H1 (cell line): Measurements from ENCODE around the gene PI4KA. TPM values are rescaled to one million over a fixed set of nuclear protein-coding genes. Genes with fewer than 3 reads are reported as not detected.
"Not testable (repeated sequence)": the region's sequence is repeated elsewhere in the genome, so short reads cannot be mapped to it uniquely, and the experiment has no call there.

ENCODE experiments used
- CTCF ChIA-PET: fragments of 300-600 bp; sonication (Branson Sonifier 250); formaldehyde crosslinking; loops from one replicate; lab custom pipeline; 2021; ENCODE audit not compliant: partially characterized antibody; lab: Charles Lee
- POLR2A ChIA-PET: fragments of 300-600 bp; sonication (Branson Sonifier 250); formaldehyde crosslinking; loops from one replicate; lab custom pipeline; 2021; ENCODE audit warnings: inconsistent platforms; ENCODE audit not compliant: partially characterized antibody; lab: Charles Lee
- DNase-seq, 2 experiments: peaks; one replicate each; pipeline versions ENCODE4 v3.0.0 to v3.0.0-alpha.2; 2010 to 2022; ENCODE audit warnings: low spot score in 2 of 2, low read depth in 1 of 2, mixed read lengths in 1 of 2
- FAIRE-seq: peaks from 2 replicates; lab custom pipeline; 2011; peaks lifted over from hg19 to GRCh38; lab: Jason Lieb, UNC
- H2AFZ ChIP-seq: 2 replicates; pipeline ENCODE4 v1.8.1; 2012; ENCODE audit warnings: low read length, inconsistent platforms
- H2AK5ac ChIP-seq: 2 replicates; pipeline ENCODE4 v1.6.1; 2013; ENCODE audit warnings: low read depth, low read length
- H2BK120ac ChIP-seq: replicated peaks from 2 replicates; pipeline ENCODE3; 2013; ENCODE audit warnings: low read depth, low read length, inconsistent platforms
- H2BK12ac ChIP-seq: 2 replicates; pipeline ENCODE4 v1.6.1; 2013; ENCODE audit warnings: low read depth, low read length
- H2BK15ac ChIP-seq: 2 replicates; pipeline ENCODE4 v1.6.1; 2013; ENCODE audit warnings: low read length
- H2BK20ac ChIP-seq: 2 replicates; pipeline ENCODE4 v1.6.1; 2013; ENCODE audit warnings: low read length
- H2BK5ac ChIP-seq: 2 replicates; pipeline ENCODE4 v1.6.1; 2013; ENCODE audit warnings: low read depth, low read length
- H3K14ac ChIP-seq: 2 replicates; pipeline ENCODE4 v1.6.1; 2013; ENCODE audit warnings: inconsistent platforms; ENCODE audit not compliant: insufficient read length
- H3K18ac ChIP-seq: 2 replicates; pipeline ENCODE4 v1.6.1; 2013; ENCODE audit warnings: low read length; ENCODE audit errors: extremely low read depth
- H3K23ac ChIP-seq: 2 replicates; pipeline ENCODE4 v1.6.1; 2013; ENCODE audit warnings: inconsistent platforms; ENCODE audit not compliant: insufficient read length
- H3K23me2 ChIP-seq: 2 replicates; pipeline ENCODE4 v1.6.1; 2013; ENCODE audit warnings: low read depth, low read length
- H3K27ac ChIP-seq: 2 replicates; pipeline ENCODE4 v1.6.1; 2011; ENCODE audit warnings: low read depth, low read length, inconsistent platforms
- H3K27me3 ChIP-seq, 4 experiments: replicated peaks in 1 of 4; 1 replicate in 1 of 4; 2 replicates in 3 of 4; pipeline versions ENCODE4 v1.6.1 to v1.8.1; 2011 to 2013; ENCODE audit warnings: low read length in 3 of 4, mild to moderate bottlenecking in 3 of 4, inconsistent platforms in 2 of 4, mixed read lengths in 2 of 4, moderate library complexity in 1 of 4; ENCODE audit not compliant: control insufficient read depth in 3 of 4, insufficient read depth in 3 of 4; ENCODE audit errors: extremely low read depth in 1 of 4
- H3K36me3 ChIP-seq, 4 experiments: 2 replicates each; pipeline versions ENCODE4 v1.6.1 to v1.8.1; 2011 to 2013; ENCODE audit warnings: mild to moderate bottlenecking in 4 of 4, low read length in 3 of 4, moderate library complexity in 2 of 4, control low read depth in 1 of 4, inconsistent platforms in 1 of 4; ENCODE audit not compliant: insufficient read depth in 4 of 4, control insufficient read depth in 2 of 4
- H3K4ac ChIP-seq: replicated peaks from 2 replicates; pipeline ENCODE3; 2013; ENCODE audit warnings: low read length, low read depth, mixed read lengths, inconsistent platforms; ENCODE audit not compliant: insufficient read length
- H3K4me1 ChIP-seq, 4 experiments: replicated peaks in 1 of 4; 1 replicate in 1 of 4; 2 replicates in 3 of 4; pipeline versions ENCODE4 v1.6.1 to v1.8.1; 2011 to 2013; ENCODE audit warnings: low read length in 3 of 4, inconsistent platforms in 2 of 4, mixed read lengths in 1 of 4; ENCODE audit not compliant: insufficient read depth in 4 of 4, control insufficient read depth in 3 of 4
- H3K4me2 ChIP-seq, 2 experiments: 2 replicates each; pipeline versions ENCODE4 v1.6.1 to v1.8.1; 2011 to 2013; ENCODE audit warnings: low read depth in 2 of 2, low read length in 2 of 2, control low read depth in 1 of 2, inconsistent platforms in 1 of 2, mild to moderate bottlenecking in 1 of 2; ENCODE audit not compliant: insufficient read depth in 1 of 2
- H3K4me3 ChIP-seq, 4 experiments: fragments of 200-600, 300-600 bp in 1 of 4; sonication (generic), shearing (Covaris generic), sonication (Bioruptor Twin) in 1 of 4; 2 replicates each; pipeline versions ENCODE4 v1.5.1 to v1.8.1; 2011 to 2016; ENCODE audit warnings: low read length in 4 of 4, low read depth in 3 of 4, control low read depth in 2 of 4, inconsistent platforms in 2 of 4, mild to moderate bottlenecking in 2 of 4, mixed read lengths in 1 of 4, moderate library complexity in 1 of 4; ENCODE audit not compliant: insufficient read depth in 2 of 4; ENCODE audit errors: extremely low read depth in 1 of 4
- H3K56ac ChIP-seq: replicated peaks from 2 replicates; pipeline ENCODE3; 2013; ENCODE audit warnings: low read depth, mild to moderate bottlenecking, mixed read lengths, low read length, inconsistent platforms; ENCODE audit not compliant: insufficient read length
- H3K79me1 ChIP-seq: 2 replicates; pipeline ENCODE4 v1.6.1; 2013; ENCODE audit warnings: low read depth, low read length, control low read depth
- H3K79me2 ChIP-seq, 2 experiments: 2 replicates each; pipeline versions ENCODE4 v1.6.1 to v1.8.1; 2012 to 2013; ENCODE audit warnings: low read length in 2 of 2, mild to moderate bottlenecking in 2 of 2, inconsistent platforms in 1 of 2; ENCODE audit not compliant: insufficient read depth in 2 of 2, control insufficient read depth in 1 of 2
- H3K9ac ChIP-seq, 4 experiments: replicated peaks in 1 of 4; 1 replicate in 1 of 4; 2 replicates in 3 of 4; pipeline versions ENCODE4 v1.6.1 to v1.8.1; 2011 to 2013; ENCODE audit warnings: low read depth in 3 of 4, low read length in 3 of 4, control low read depth in 2 of 4, mild to moderate bottlenecking in 2 of 4, moderate library complexity in 2 of 4, inconsistent platforms in 1 of 4; ENCODE audit errors: extremely low read depth in 1 of 4
- H3K9me3 ChIP-seq, 2 experiments: 2 replicates each; pipeline versions ENCODE4 v1.6.1 to v1.8.1; 2012 to 2013; ENCODE audit warnings: mild to moderate bottlenecking in 2 of 2, moderate library complexity in 2 of 2, control low read depth in 1 of 2, inconsistent platforms in 1 of 2, low read depth in 1 of 2, low read length in 1 of 2, mixed read lengths in 1 of 2; ENCODE audit not compliant: insufficient read depth in 2 of 2
- H4K20me1 ChIP-seq, 2 experiments: replicated peaks in 1 of 2; 2 replicates each; pipeline versions ENCODE3 to v1.8.1; 2011 to 2013; ENCODE audit warnings: inconsistent platforms in 2 of 2, low read length in 2 of 2, mild to moderate bottlenecking in 1 of 2; ENCODE audit not compliant: insufficient read depth in 2 of 2, control insufficient read depth in 1 of 2
- H4K5ac ChIP-seq: 2 replicates; pipeline ENCODE4 v1.6.1; 2013; ENCODE audit warnings: low read length, low read depth, mixed read lengths, inconsistent platforms; ENCODE audit not compliant: insufficient read length
- H4K8ac ChIP-seq: 2 replicates; pipeline ENCODE4 v1.8.0; 2013; ENCODE audit warnings: mild to moderate bottlenecking, moderate library complexity, low read length, inconsistent platforms; ENCODE audit not compliant: insufficient read depth; ENCODE audit errors: extremely low read depth
- H4K91ac ChIP-seq: replicated peaks from 2 replicates; pipeline ENCODE3; 2013; ENCODE audit warnings: low read length, mixed read lengths, inconsistent platforms; ENCODE audit not compliant: insufficient read length
- E2F6 ChIP-seq: IDR thresholded peaks from 2 replicates; pipeline ENCODE4 v1.6.1; 2012; ENCODE audit warnings: inconsistent platforms
- KDM4A ChIP-seq: IDR thresholded peaks from one replicate; pipeline ENCODE4 v1.7.1; 2012; ENCODE audit warnings: low read depth, mild to moderate bottlenecking, moderate library complexity, low read length, inconsistent platforms; ENCODE audit not compliant: severe bottlenecking
- PHF8 ChIP-seq: fragments of 200-600 bp; sonication (generic); conservative IDR thresholded peaks from 2 replicates; pipeline ENCODE4 v1.7.1; 2012; ENCODE audit warnings: low read depth, mild to moderate bottlenecking, inconsistent platforms, low read length, moderate library complexity
- TAF1 ChIP-seq: IDR thresholded peaks from 2 replicates; pipeline ENCODE4 v1.6.1; 2011; ENCODE audit warnings: mild to moderate bottlenecking, low read depth, low read length
- TBP ChIP-seq: IDR thresholded peaks from 2 replicates; pipeline ENCODE4 v1.6.1; 2011; ENCODE audit warnings: low read depth, low read length, improper control_type of control experiment
- WGBS, 2 experiments: shearing (Covaris generic) in 1 of 2; methylation state at CpG; one replicate each; pipeline versions ENCODE4 v1.1.6 to v1.1.7; 2013 to 2015; ENCODE audit warnings: low lambda C conversion rate in 2 of 2, mixed read lengths in 2 of 2, inconsistent platforms in 1 of 2, low coverage in 1 of 2, missing lambda C conversion rate in 1 of 2; ENCODE audit not compliant: insufficient replicate concordance in 2 of 2, insufficient coverage in 1 of 2, insufficient read length in 1 of 2; ENCODE audit errors: extremely low coverage in 1 of 2, missing lambda C conversion rate in 1 of 2; 5-methylcytosine and 5-hydroxymethylcytosine counted together
- polyA plus RNA-seq, 7 experiments: library from polyadenylated mRNA; depleted of rRNA in 3 of 7; stranded (reverse) in 5 of 7; unstranded in 2 of 7; fragments of >200 nt in 5 of 7; fragments of 200-250 nt in 2 of 7; gene quantifications; 1 replicate in 5 of 7; 2 replicates in 1 of 7; 4 replicates in 1 of 7; pipeline versions ENCODE4 v1.2.1 to v1.2.3, GENCODE V29; 2011 to 2013; ENCODE audit warnings: missing spikeins in 2 of 7, mixed read lengths in 2 of 7
- total RNA-seq: library from RNA; stranded (reverse); fragmentation: NEBNext Ultra II Directional; extraction: Animal tissue kit (Norgen Biotek cat#: 25700); gene quantifications from 2 replicates; pipeline ENCODE4 v1.2.1, GENCODE V29; 2021

Gene PI4KA
- total and polyA plus RNA-seq, 2 of the 8 experiments (the other 6 are each of a cell fraction or from before 2014, with no cell fraction given), result 22.5 to 37.7 TPM

DNA sequence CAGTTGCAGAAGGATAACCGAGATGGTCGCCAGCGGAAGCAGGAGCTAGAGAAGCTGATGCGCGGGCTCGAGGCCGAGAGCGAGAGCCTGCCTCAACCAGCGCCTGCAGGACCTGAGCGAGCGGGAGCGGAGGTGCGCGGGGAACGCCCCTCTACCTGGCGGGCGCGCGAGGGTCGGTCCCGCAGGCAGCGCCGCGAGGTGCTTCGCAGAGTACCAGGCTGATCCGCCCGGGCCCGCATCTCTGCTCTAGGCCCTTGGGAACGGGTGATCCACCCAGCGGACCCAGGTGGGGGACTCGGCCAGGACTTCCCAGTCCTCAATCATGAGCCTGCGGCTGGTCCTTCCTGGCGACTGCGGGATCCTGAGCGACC, 156.5 kb downstream of the PI4KA start:
- H2BK120ac ChIP-seq, H3K79me1 ChIP-seq, H3K4me1 ChIP-seq, H4K20me1 ChIP-seq, H2BK12ac ChIP-seq, DNase-seq, H4K91ac ChIP-seq, H3K18ac ChIP-seq, FAIRE-seq, CTCF ChIA-PET, H3K27ac ChIP-seq, H2BK20ac ChIP-seq, H3K27me3 ChIP-seq, H3K4ac ChIP-seq, H2BK15ac ChIP-seq, H3K79me2 ChIP-seq, H3K14ac ChIP-seq, H2AK5ac ChIP-seq, H3K9me3 ChIP-seq, H3K23me2 ChIP-seq, H3K9ac ChIP-seq, H3K56ac ChIP-seq, H3K36me3 ChIP-seq, H2BK5ac ChIP-seq, H2AFZ ChIP-seq, H4K5ac ChIP-seq, H3K23ac ChIP-seq, H4K8ac ChIP-seq: not testable (repeated sequence)
- WGBS, 2 experiments, result 1% methylated on average over 17 of the region's 35 CpGs; no CpG with 5 or more reads in 1 of the 2 experiments
- Histone ChIP-seq H3K4me3 (peak overlapping the region; percentile 17 to 60 (median 35); a peak in 7 of 8 replicates), H3K4me2 (peak overlapping the region; percentile 66 to 78)
- POLR2A ChIA-PET, result interaction anchor here (1.2 kb wide), 1 partner anchor 90 kb away, joined by 3 read pairs; no protein-coding TSS in a partner anchor
- peak; percentile 53; the same call in 1 of the 2 replicates for TF ChIP-seq TAF1
- peak; percentile 36 for TF ChIP-seq KDM4A
- 0 out of 2 replicates have a peak, but pooled peaks have one; percentile 15 for TF ChIP-seq TBP
- peak; percentile 33; the same call in 1 of the 2 replicates for TF ChIP-seq E2F6
- TF ChIP-seq PHF8, result peak; percentile 35; the same call in 1 of the 2 replicates
